Measurements from ENCODE around the gene ELMOD1. TPM values are rescaled to one million over a fixed set of nuclear protein-coding genes. Genes with fewer than 3 reads are reported as not detected.

The ELMOD1 gene
- total RNA-seq, 2 experiments from 2014 or later, result not detected

DNA sequence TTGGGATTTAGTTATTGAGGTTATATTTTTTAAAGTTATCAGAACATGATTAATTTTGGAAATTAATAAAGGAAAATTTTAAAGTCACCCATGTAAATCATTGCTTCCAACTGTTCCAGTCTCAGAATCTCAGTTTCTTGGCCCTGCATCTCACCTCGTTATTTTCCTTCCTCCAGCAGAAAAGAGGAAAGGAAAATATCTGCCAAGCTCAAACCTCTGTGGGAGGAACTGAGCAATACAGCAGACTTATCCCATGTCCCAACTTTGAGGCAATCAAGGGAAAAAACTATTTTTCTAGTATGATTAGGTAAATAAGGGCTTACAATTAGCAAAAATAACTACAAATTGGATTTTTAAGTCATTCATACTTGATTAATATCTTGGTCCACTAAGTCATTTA is 30.1 kb downstream of the ELMOD1 start:
- ChIA-PET CTCF (ENCODE audit: unreplicated experiment) (no interaction called here), POLR2A (interaction anchor here (0.5 to 0.6 kb wide), 2 partner anchors 765 to 1888 kb away, joined by 3 read pairs; no protein-coding TSS in a partner anchor)
- no peaks in the 10 kb centered on the region for H4K20me1 ChIP-seq (ENCODE audit: insufficient read depth, low read length)
- no peaks in the 10 kb centered on the region for H3K36me3 ChIP-seq (ENCODE audit: insufficient read depth, low read length)
- intact Hi-C loops (cut with micrococcal nuclease; ENCODE audit: unreplicated experiment), result no loop called here
- no peaks in the 10 kb centered on the region for H3K9me2 ChIP-seq (ENCODE audit: insufficient read depth, low read length)
- H3K4me2 ChIP-seq (ENCODE audit: low read length), result no peak overlapping the region
- H2AFZ ChIP-seq (ENCODE audit: low read length), result no peak overlapping the region
- no TSS peak for BruUV-seq (replicated peaks)
- no peaks in the 10 kb centered on the region for H3K4me1 ChIP-seq (ENCODE audit: insufficient read depth, low read length, poor library complexity, severe bottlenecking)
- H3K27ac ChIP-seq (ENCODE audit: low read depth, low read length, poor library complexity, severe bottlenecking), result no peak overlapping the region
- no peak overlapping the region for H3K4me3 ChIP-seq (ENCODE audit: low read depth, low read length, poor library complexity, severe bottlenecking)
- no peaks in the 10 kb centered on the region for H3K79me2 ChIP-seq (ENCODE audit: insufficient read depth, low read depth, low read length)
- no peaks in the 10 kb centered on the region for H3K9me3 ChIP-seq (ENCODE audit: low read length)
- TF ChIP-seq, protein P1, sequence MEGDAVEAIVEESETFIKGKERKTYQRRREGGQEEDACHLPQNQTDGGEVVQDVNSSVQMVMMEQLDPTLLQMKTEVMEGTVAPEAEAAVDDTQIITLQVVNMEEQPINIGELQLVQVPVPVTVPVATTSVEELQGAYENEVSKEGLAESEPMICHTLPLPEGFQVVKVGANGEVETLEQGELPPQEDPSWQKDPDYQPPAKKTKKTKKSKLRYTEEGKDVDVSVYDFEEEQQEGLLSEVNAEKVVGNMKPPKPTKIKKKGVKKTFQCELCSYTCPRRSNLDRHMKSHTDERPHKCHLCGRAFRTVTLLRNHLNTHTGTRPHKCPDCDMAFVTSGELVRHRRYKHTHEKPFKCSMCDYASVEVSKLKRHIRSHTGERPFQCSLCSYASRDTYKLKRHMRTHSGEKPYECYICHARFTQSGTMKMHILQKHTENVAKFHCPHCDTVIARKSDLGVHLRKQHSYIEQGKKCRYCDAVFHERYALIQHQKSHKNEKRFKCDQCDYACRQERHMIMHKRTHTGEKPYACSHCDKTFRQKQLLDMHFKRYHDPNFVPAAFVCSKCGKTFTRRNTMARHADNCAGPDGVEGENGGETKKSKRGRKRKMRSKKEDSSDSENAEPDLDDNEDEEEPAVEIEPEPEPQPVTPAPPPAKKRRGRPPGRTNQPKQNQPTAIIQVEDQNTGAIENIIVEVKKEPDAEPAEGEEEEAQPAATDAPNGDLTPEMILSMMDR (conservative IDR thresholded peaks at IDR 0.05; ENCODE audit: low read length), result no peak
- no peak for TF ChIP-seq EZH2phosphoT487 (IDR thresholded peaks at IDR 0.05; ENCODE audit: borderline replicate concordance, low read depth, low read length)
- DNase-seq (ENCODE audit: low spot score), result no peak

DNA sequence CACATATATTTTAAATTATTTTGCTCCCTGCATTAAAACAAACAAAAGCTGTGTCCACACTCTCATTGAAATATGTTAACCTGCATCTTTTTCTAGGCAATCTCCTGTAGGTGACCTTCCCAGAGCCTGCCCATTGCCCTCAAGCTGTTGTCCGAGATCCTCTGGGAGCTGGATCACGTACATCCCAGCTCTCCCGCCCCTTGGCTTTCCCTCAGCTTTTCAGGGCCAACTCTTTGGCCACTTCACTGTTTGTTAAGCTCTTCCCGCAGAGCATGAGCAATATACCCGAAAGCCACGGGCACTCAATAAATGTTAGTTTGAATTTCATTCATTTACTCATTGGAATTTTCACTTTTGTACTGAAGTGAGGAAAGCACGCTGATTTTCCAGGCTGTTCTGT is 32.2 kb downstream of the ELMOD1 start:
- H3K79me2 ChIP-seq (ENCODE audit: insufficient read depth, low read depth, low read length), result no peaks in the 10 kb centered on the region
- H3K4me3 ChIP-seq (ENCODE audit: low read depth, low read length, poor library complexity, severe bottlenecking), result no peak overlapping the region
- no peaks in the 10 kb centered on the region for H3K4me1 ChIP-seq (ENCODE audit: insufficient read depth, low read length, poor library complexity, severe bottlenecking)
- no peaks in the 10 kb centered on the region for H3K36me3 ChIP-seq (ENCODE audit: insufficient read depth, low read length)
- H3K9me2 ChIP-seq (ENCODE audit: insufficient read depth, low read length), result no peaks in the 10 kb centered on the region
- no peak overlapping the region for H3K27ac ChIP-seq (ENCODE audit: low read depth, low read length, poor library complexity, severe bottlenecking)
- TF ChIP-seq, protein P1 (conservative IDR thresholded peaks at IDR 0.05; ENCODE audit: low read length), result no peak
- TF ChIP-seq EZH2phosphoT487 (IDR thresholded peaks at IDR 0.05; ENCODE audit: borderline replicate concordance, low read depth, low read length), result no peak
- BruUV-seq (replicated peaks), result no TSS peak
- H3K4me2 ChIP-seq (ENCODE audit: low read length), result no peak overlapping the region
- intact Hi-C loops (cut with micrococcal nuclease; ENCODE audit: unreplicated experiment), result no loop called here
- no peak for DNase-seq (ENCODE audit: low spot score)
- H3K9me3 ChIP-seq (ENCODE audit: low read length), result no peaks in the 10 kb centered on the region
- POLR2A ChIA-PET, result interaction anchor here (0.7 to 1.3 kb wide), 2 partner anchors 9 to 50 kb away, joined by 3 read pairs; no protein-coding TSS in a partner anchor
- H4K20me1 ChIP-seq (ENCODE audit: insufficient read depth, low read length), result no peaks in the 10 kb centered on the region
- CTCF ChIA-PET (ENCODE audit: unreplicated experiment), result no interaction called here
- no peak overlapping the region for H2AFZ ChIP-seq (ENCODE audit: low read length)

DNA sequence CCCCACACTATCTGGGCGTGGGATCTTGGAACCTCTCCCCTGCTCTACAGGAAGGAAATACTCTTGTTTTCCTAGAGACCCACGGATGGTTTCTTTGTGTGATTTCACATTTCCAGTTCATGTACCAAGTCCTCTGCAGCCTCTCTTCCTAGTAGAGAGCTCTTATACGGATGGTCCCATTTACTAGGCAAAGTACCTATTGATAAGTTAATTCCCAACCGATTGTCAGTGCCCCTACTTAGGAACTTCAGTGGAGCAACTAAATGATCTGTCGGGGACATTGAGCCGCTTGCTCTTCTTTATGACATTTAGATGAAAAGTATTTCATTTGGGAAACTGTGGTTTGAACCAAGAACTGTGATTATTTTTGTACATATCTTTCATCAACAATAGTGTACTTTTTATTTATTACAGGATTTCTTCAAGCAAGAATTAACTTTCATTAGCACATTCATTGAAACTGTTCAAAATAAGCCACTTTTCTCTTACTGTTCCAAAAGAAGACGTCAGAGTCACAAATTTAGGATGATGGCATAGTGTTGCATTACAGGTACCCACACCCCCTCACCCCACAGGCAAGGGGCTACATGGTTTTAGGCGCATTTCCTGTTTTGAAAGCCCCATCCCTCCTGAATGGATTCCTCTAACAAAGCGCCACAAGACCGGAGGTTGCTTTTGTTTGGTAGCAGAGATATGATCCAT is 34.2 kb downstream of the ELMOD1 start:
- Histone ChIP-seq H3K27ac (ENCODE audit: low read depth, low read length, poor library complexity, severe bottlenecking) (no peak overlapping the region), H3K4me2 (ENCODE audit: low read length) (no peak overlapping the region), H3K36me3 (ENCODE audit: insufficient read depth, low read length) (no peaks in the 10 kb centered on the region), H4K20me1 (ENCODE audit: insufficient read depth, low read length) (no peaks in the 10 kb centered on the region), H3K4me1 (ENCODE audit: insufficient read depth, low read length, poor library complexity, severe bottlenecking) (no peaks in the 10 kb centered on the region), H3K9me3 (ENCODE audit: low read length) (no peaks in the 10 kb centered on the region), H2AFZ (ENCODE audit: low read length) (no peak overlapping the region), H3K9me2 (ENCODE audit: insufficient read depth, low read length) (no peaks in the 10 kb centered on the region), H3K4me3 (ENCODE audit: low read depth, low read length, poor library complexity, severe bottlenecking) (no peak overlapping the region), H3K79me2 (ENCODE audit: insufficient read depth, low read depth, low read length) (no peaks in the 10 kb centered on the region)
- ChIA-PET CTCF (ENCODE audit: unreplicated experiment) (no interaction called here), POLR2A (no interaction called here)
- no peak for DNase-seq (ENCODE audit: low spot score)
- no TSS peak for BruUV-seq (replicated peaks)
- TF ChIP-seq EZH2phosphoT487 (IDR thresholded peaks at IDR 0.05; ENCODE audit: borderline replicate concordance, low read depth, low read length), result no peak
- TF ChIP-seq, protein P1 (conservative IDR thresholded peaks at IDR 0.05; ENCODE audit: low read length), result no peak
- intact Hi-C loops (cut with micrococcal nuclease; ENCODE audit: unreplicated experiment), result no loop called here

Measured in OCI-LY7 (cell line).